Common myeloid progenitor, CD34-positive (primary cell): Measurements from ENCODE around the gene RETREG1.
A peak's percentile ranks its signal among the peaks of the same experiment; 100 is the strongest.

Source experiments
- CTCF ChIA-PET: fragments of 350-600 bp; sonication (Branson Sonifier 250); formaldehyde crosslinking; loops from one replicate; lab custom pipeline; 2021; ENCODE audit warnings: antibody characterized with exemption; lab: Charles Lee
- POLR2A ChIA-PET: fragments of 350-600 bp; sonication (Branson Sonifier 250); formaldehyde crosslinking; loops from one replicate; lab custom pipeline; 2021; ENCODE audit warnings: antibody characterized with exemption; lab: Charles Lee
- DNase-seq, 3 donors: peaks; one replicate each; pipeline versions ENCODE4 v3.0.0 to v3.0.0-alpha.2; 2013
- H3K27ac ChIP-seq, 2 experiments: 1 replicate in 1 of 2; 2 replicates in 1 of 2; pipeline ENCODE4 v1.7.0; 2013; ENCODE audit warnings: inconsistent platforms in 2 of 2, low read length in 2 of 2, mild to moderate bottlenecking in 2 of 2, low read depth in 1 of 2, moderate library complexity in 1 of 2; ENCODE audit not compliant: severe bottlenecking in 2 of 2, insufficient read depth in 1 of 2, poor library complexity in 1 of 2
- H3K27me3 ChIP-seq, 5 experiments: replicated peaks in 2 of 5; 1 replicate in 3 of 5; 2 replicates in 2 of 5; pipeline versions ENCODE4 v1.6.1 to v1.7.0; 2013; ENCODE audit warnings: low read length in 4 of 5, mild to moderate bottlenecking in 2 of 5, moderate library complexity in 2 of 5, inconsistent platforms in 1 of 5; ENCODE audit not compliant: insufficient read depth in 5 of 5, control insufficient read depth in 4 of 5
- H3K36me3 ChIP-seq, 4 experiments: 1 replicate in 2 of 4; 2 replicates in 2 of 4; pipeline versions ENCODE4 v1.6.1 to v1.7.0; 2013; ENCODE audit warnings: low read length in 3 of 4, control low read depth in 1 of 4, mild to moderate bottlenecking in 1 of 4; ENCODE audit not compliant: control insufficient read depth in 4 of 4, insufficient read depth in 4 of 4
- H3K4me1 ChIP-seq, 4 experiments: 1 replicate in 3 of 4; 2 replicates in 1 of 4; pipeline versions ENCODE4 v1.6.1 to v1.7.1; 2013; ENCODE audit warnings: low read length in 3 of 4, mild to moderate bottlenecking in 3 of 4, control low read depth in 1 of 4, inconsistent platforms in 1 of 4, moderate library complexity in 1 of 4; ENCODE audit not compliant: control insufficient read depth in 4 of 4, insufficient read depth in 4 of 4; ENCODE audit errors: control extremely low read depth in 1 of 4
- H3K4me3 ChIP-seq, 7 experiments: 1 replicate in 4 of 7; 2 replicates in 3 of 7; pipeline versions ENCODE4 v1.5.1 to v1.7.0; 2013; ENCODE audit warnings: mild to moderate bottlenecking in 7 of 7, low read length in 6 of 7, moderate library complexity in 6 of 7, inconsistent platforms in 2 of 7, low read depth in 2 of 7, control low read depth in 1 of 7; ENCODE audit not compliant: insufficient read depth in 4 of 7, control insufficient read depth in 1 of 7; ENCODE audit errors: extremely low read depth in 1 of 7
- H3K9me3 ChIP-seq, 5 experiments: 1 replicate in 4 of 5; 2 replicates in 1 of 5; pipeline versions ENCODE4 v1.6.1 to v1.7.1; 2013; ENCODE audit warnings: low read length in 4 of 5, mild to moderate bottlenecking in 2 of 5, inconsistent platforms in 1 of 5, low read depth in 1 of 5, moderate library complexity in 1 of 5; ENCODE audit not compliant: control insufficient read depth in 4 of 5, insufficient read depth in 2 of 5; ENCODE audit errors: control extremely low read depth in 1 of 5
- WGBS: methylation state at CpG from one replicate; pipeline ENCODE4 v1.1.5; 2013; ENCODE audit not compliant: insufficient coverage; 5-methylcytosine and 5-hydroxymethylcytosine counted together

The RETREG1 gene

DNA sequence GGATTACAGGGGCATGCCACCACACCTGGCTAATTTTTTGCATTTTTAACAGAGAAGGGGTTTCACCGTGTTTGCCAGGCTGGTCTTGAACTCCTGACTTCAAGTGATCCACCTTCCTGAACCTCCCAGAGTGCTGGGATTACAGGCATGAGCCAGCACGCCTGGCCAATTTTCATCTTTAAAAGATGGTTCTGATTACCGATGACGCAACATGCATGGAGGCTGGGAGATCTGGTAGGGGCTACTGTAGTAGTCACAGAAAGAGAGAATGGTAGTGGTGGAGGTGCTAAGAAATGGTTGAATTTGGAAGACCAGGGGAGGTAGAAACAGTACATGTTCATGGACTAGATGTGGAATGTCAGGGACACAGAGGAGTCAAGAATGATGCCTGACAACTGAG lies 22.4 kb upstream of the RETREG1 start:
- Histone ChIP-seq H3K27me3 (no peaks in the 10 kb centered on the region), H3K4me3 (no peak overlapping the region), H3K4me1 (no peaks in the 10 kb centered on the region), H3K27ac (no peak overlapping the region), H3K9me3 (no peaks in the 10 kb centered on the region), H3K36me3 (no peaks in the 10 kb centered on the region)
- ChIA-PET CTCF (no interaction called here), POLR2A (interaction anchor here (0.5 kb wide), 1 partner anchor 158 kb away, joined by 3 read pairs; no protein-coding TSS in a partner anchor)
- WGBS: 97% methylated on average over 4 of the region's 4 CpGs
- DNase-seq: no peak

DNA sequence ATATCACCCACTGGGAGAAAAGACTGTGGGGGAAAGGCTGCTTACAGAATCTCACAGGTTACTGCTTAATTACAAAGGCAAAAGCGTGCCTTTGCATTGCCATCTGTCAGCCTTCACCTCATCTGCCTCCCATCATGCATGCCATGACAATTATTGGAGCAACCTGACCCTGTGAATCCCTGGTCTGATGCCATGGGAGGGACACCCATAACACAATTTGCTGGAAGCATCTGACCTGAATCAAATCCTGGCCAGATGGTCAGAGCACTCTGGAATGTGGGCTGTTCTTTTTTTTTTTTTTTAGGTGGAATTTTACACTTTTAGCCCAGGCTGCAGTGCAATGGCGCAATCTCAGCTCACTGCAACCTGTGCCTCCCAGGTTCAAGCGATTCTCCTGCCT lies 11.6 kb upstream of the RETREG1 start:
- ChIA-PET CTCF (interaction anchor here (1.3 to 2.7 kb wide), 2 partner anchors 11 to 39 kb away, joined by 4 to 12 read pairs; partner anchors contain the start of gene RETREG1), POLR2A (no interaction called here)
- Histone ChIP-seq H3K4me3 (no peak overlapping the region), H3K4me1 (peaks cover 7 to 32% (median 14%) of the 10 kb centered on the region in 4 experiments), H3K9me3 (no peaks in the 10 kb centered on the region), H3K27me3 (no peaks in the 10 kb centered on the region), H3K36me3 (no peaks in the 10 kb centered on the region), H3K27ac (no peak overlapping the region)
- 100% methylated on average over 1 of the region's 3 CpGs for WGBS
- DNase-seq: no peak

DNA sequence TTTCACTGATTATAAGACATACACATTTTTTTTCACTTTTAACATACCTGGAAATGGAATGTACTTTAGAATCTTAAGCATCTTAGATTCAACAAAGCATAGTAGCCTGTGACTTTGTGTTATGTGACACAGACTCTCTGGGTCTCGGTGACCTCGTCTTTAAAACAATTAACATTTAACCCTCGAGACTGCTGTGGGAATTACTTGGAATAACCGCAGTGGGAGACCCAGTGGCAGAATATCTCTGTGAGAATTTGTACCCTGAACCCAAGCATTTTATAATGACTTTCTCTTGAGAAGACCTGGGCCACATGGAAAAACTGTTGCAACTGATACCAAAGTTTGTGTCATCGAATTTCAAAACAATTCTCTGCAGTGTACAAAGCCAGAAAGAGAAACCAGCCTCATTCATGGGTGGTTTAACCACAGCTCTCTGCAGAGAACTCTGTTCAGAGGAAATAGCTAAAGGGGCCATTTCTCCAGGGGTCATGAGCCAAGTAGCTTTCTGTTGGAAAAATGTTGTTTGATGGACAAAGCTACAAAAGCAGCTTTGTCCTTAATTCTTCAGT lies 10.0 kb upstream of the RETREG1 start:
- CTCF ChIA-PET: interaction anchor here (2.7 kb wide), 1 partner anchor 9 kb away, joined by 12 read pairs; the partner anchor contains the start of gene RETREG1
- Histone ChIP-seq H3K4me3 (no peak overlapping the region), H3K36me3 (no peaks in the 10 kb centered on the region), H3K9me3 (no peaks in the 10 kb centered on the region), H3K4me1 (peaks cover 7 to 32% (median 14%) of the 10 kb centered on the region in 4 experiments), H3K27me3 (no peaks in the 10 kb centered on the region), H3K27ac (no peak overlapping the region)
- POLR2A ChIA-PET: no interaction called here
- DNase-seq: peak; percentile 13 to 74 (median 72)
- WGBS: 88% methylated on average over 5 of the region's 5 CpGs

- Histone ChIP-seq H3K4me3 (no peak overlapping the region), H3K9me3 (no peaks in the 10 kb centered on the region), H3K4me1 (peaks cover 7 to 30% (median 14%) of the 10 kb centered on the region in 4 experiments), H3K27me3 (no peaks in the 10 kb centered on the region), H3K27ac (no peak overlapping the region), H3K36me3 (no peaks in the 10 kb centered on the region)
- CTCF ChIA-PET: interaction anchor here (0.8 to 1.3 kb wide), 2 partner anchors 10 to 48 kb away, joined by 3 read pairs; no protein-coding TSS in a partner anchor
- peak in 2 of 3 donors; percentile 51 to 65 for DNase-seq
- POLR2A ChIA-PET: interaction anchor here (1.0 kb wide), 1 partner anchor 9 kb away, joined by 3 read pairs; the partner anchor contains the start of gene RETREG1
- WGBS: 50% methylated on average over 2 of the region's 3 CpGs
Measured at GRCh38 chr5:16625096-16625495, 8.3 kb upstream of the RETREG1 start.

DNA sequence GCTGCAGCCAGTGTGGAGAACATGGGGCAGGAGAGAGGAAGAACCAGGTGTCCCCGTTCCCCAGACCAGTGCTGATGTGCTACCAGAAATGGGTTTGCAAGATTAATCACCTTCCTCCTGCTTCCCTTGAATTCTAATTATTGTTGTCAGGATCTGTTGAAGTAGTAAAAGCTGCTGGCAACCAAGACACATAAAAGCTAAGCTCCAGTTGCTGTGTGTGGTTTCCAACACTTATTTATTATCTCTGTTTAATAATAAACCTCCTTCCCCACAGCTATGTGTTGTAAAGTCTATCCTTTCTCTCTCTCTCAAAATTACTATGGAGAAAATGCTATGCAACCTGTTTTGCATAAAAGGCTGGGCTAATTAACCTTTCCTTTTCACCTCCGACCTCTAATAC lies 2.3 kb upstream of the RETREG1 start:
- H3K36me3 ChIP-seq: no peaks in the 10 kb centered on the region
- WGBS: no CpG with 5 or more reads among the region's 2 CpGs
- peaks cover 0 to 5% (median 4%) of the 10 kb centered on the region in 5 experiments for H3K27me3 ChIP-seq
- DNase-seq: no peak
- CTCF ChIA-PET: interaction anchor here (1.1 to 1.6 kb wide), 2 partner anchors 39 to 47 kb away, joined by 3 read pairs; no protein-coding TSS in a partner anchor
- no peak overlapping the region for H3K4me3 ChIP-seq
- POLR2A ChIA-PET: no interaction called here
- no peak overlapping the region for H3K27ac ChIP-seq
- H3K4me1 ChIP-seq: peaks cover 5 to 25% (median 21%) of the 10 kb centered on the region in 4 experiments
- no peaks in the 10 kb centered on the region for H3K9me3 ChIP-seq

GRCh38 chr5:16618138-16618897 lies 1.5 kb upstream of the RETREG1 start:
- Histone ChIP-seq H3K36me3 (no peaks in the 10 kb centered on the region), H3K4me1 (peaks cover 5 to 25% (median 21%) of the 10 kb centered on the region in 4 experiments), H3K27me3 (peaks cover 0 to 5% (median 4%) of the 10 kb centered on the region in 5 experiments), H3K27ac (no peak overlapping the region), H3K4me3 (no peak overlapping the region), H3K9me3 (no peaks in the 10 kb centered on the region)
- DNase-seq: peak in 2 of 3 donors; percentile 33 to 39
- 98% methylated on average over 10 of the region's 10 CpGs for WGBS
- ChIA-PET POLR2A (no interaction called here), CTCF (interaction anchor here (2.8 kb wide), 1 partner anchor 9 kb away, joined by 12 read pairs; no protein-coding TSS in a partner anchor)
